Parathyroid adenoma (tissue), 2 donors: ENCODE measurements around the gene CDKN1A.

Source experiments
- H2AFZ ChIP-seq: fragments of 300-600 bp; sonication (generic); one replicate; pipeline ENCODE4 v1.7.0; 2017; ENCODE audit warnings: antibody characterized with exemption, mild to moderate bottlenecking
- H3K27ac ChIP-seq: fragments of 300-600 bp; sonication (generic); one replicate; pipeline ENCODE4 v1.7.0; 2017
- H3K27me3 ChIP-seq: fragments of 300-600 bp; sonication (generic); one replicate; pipeline ENCODE4 v1.7.0; 2017; ENCODE audit warnings: low read length; ENCODE audit not compliant: control insufficient read depth, insufficient read depth
- H3K36me3 ChIP-seq: fragments of 300-600 bp; sonication (generic); one replicate; pipeline ENCODE4 v1.7.0; 2017; ENCODE audit warnings: low read length; ENCODE audit not compliant: control insufficient read depth, insufficient read depth
- H3K4me1 ChIP-seq: fragments of 300-600 bp; sonication (generic); one replicate; pipeline ENCODE4 v1.7.0; 2017; ENCODE audit warnings: control low read depth
- H3K4me2 ChIP-seq: fragments of 300-600 bp; sonication (generic); one replicate; pipeline ENCODE4 v1.7.0; 2017; ENCODE audit warnings: low read length
- H3K4me3 ChIP-seq: fragments of 300-600 bp; sonication (generic); one replicate; pipeline ENCODE4 v1.7.0; 2017; ENCODE audit warnings: low read depth, low read length
- H3K79me2 ChIP-seq: fragments of 300-600 bp; sonication (generic); one replicate; pipeline ENCODE4 v1.7.0; 2017; ENCODE audit warnings: control low read depth
- H3K9ac ChIP-seq: fragments of 300-600 bp; sonication (generic); one replicate; pipeline ENCODE4 v1.7.0; 2017; ENCODE audit warnings: mild to moderate bottlenecking
- H3K9me3 ChIP-seq: fragments of 300-600 bp; sonication (generic); one replicate; pipeline ENCODE4 v1.7.0; 2017; ENCODE audit warnings: low read length; ENCODE audit not compliant: control insufficient read depth
- TF ChIP-seq, protein P1 (sequence below): fragments of 300-600 bp; sonication (generic); IDR thresholded peaks from one replicate; pipeline ENCODE4 v1.7.0; 2017; ENCODE audit warnings: antibody characterized with exemption, mild to moderate bottlenecking
- donor health status: primary hyperparathyroidism.

Gene CDKN1A

DNA sequence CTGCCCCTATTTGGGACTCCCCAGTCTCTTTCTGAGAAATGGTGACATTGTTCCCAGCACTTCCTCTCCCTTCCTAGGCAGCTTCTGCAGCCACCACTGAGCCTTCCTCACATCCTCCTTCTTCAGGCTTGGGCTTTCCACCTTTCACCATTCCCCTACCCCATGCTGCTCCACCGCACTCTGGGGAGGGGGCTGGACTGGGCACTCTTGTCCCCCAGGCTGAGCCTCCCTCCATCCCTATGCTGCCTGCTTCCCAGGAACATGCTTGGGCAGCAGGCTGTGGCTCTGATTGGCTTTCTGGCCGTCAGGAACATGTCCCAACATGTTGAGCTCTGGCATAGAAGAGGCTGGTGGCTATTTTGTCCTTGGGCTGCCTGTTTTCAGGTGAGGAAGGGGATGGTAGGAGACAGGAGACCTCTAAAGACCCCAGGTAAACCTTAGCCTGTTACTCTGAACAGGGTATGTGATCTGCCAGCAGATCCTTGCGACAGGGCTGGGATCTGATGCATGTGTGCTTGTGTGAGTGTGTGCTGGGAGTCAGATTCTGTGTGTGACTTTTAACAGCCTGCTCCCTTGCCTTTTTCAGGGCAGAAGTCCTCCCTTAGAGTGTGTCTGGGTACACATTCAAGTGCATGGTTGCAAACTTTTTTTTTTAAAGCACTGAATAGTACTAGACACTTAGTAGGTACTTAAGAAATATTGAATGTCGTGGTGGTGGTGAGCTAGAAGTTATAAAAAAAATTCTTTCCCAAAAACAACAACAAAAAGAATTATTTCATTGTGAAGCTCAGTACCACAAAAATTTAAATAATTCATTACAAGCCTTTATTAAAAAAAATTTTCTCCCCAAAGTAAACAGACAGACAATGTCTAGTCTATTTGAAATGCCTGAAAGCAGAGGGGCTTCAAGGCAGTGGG is 2.1 kb upstream of the CDKN1A start:
- Histone ChIP-seq H3K27me3 (no peaks in the 10 kb centered on the region), H3K36me3 (no peaks in the 10 kb centered on the region), H3K27ac (peak overlapping the region; percentile 55), H3K9ac (no peak overlapping the region), H2AFZ (peak overlapping the region; percentile 79), H3K4me2 (no peak overlapping the region), H3K9me3 (no peaks in the 10 kb centered on the region), H3K4me3 (no peak overlapping the region), H3K79me2 (no peaks in the 10 kb centered on the region), H3K4me1 (peaks cover 23% of the 10 kb centered on the region)
- TF ChIP-seq, protein P1, sequence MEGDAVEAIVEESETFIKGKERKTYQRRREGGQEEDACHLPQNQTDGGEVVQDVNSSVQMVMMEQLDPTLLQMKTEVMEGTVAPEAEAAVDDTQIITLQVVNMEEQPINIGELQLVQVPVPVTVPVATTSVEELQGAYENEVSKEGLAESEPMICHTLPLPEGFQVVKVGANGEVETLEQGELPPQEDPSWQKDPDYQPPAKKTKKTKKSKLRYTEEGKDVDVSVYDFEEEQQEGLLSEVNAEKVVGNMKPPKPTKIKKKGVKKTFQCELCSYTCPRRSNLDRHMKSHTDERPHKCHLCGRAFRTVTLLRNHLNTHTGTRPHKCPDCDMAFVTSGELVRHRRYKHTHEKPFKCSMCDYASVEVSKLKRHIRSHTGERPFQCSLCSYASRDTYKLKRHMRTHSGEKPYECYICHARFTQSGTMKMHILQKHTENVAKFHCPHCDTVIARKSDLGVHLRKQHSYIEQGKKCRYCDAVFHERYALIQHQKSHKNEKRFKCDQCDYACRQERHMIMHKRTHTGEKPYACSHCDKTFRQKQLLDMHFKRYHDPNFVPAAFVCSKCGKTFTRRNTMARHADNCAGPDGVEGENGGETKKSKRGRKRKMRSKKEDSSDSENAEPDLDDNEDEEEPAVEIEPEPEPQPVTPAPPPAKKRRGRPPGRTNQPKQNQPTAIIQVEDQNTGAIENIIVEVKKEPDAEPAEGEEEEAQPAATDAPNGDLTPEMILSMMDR: no peak

DNA sequence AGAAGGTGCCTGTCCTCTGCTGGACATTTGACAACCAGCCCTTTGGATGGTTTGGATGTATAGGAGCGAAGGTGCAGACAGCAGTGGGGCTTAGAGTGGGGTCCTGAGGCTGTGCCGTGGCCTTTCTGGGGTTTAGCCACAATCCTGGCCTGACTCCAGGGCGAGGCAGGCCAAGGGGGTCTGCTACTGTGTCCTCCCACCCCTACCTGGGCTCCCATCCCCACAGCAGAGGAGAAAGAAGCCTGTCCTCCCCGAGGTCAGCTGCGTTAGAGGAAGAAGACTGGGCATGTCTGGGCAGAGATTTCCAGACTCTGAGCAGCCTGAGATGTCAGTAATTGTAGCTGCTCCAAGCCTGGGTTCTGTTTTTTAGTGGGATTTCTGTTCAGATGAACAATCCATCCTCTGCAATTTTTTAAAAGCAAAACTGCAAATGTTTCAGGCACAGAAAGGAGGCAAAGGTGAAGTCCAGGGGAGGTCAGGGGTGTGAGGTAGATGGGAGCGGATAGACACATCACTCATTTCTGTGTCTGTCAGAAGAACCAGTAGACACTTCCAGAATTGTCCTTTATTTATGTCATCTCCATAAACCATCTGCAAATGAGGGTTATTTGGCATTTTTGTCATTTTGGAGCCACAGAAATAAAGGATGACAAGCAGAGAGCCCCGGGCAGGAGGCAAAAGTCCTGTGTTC is 1.3 kb upstream of the CDKN1A start:
- H3K9me3 ChIP-seq: no peaks in the 10 kb centered on the region
- H3K36me3 ChIP-seq: no peaks in the 10 kb centered on the region
- no peaks in the 10 kb centered on the region for H3K79me2 ChIP-seq
- H3K4me2 ChIP-seq: peak overlapping the region; percentile 4
- peak overlapping the region; percentile 79 for H2AFZ ChIP-seq
- peak overlapping the region; percentile 55 for H3K27ac ChIP-seq
- no peak overlapping the region for H3K9ac ChIP-seq
- H3K4me3 ChIP-seq: no peak overlapping the region
- peaks cover 26% of the 10 kb centered on the region for H3K4me1 ChIP-seq
- H3K27me3 ChIP-seq: no peaks in the 10 kb centered on the region
- TF ChIP-seq, protein P1: no peak

DNA sequence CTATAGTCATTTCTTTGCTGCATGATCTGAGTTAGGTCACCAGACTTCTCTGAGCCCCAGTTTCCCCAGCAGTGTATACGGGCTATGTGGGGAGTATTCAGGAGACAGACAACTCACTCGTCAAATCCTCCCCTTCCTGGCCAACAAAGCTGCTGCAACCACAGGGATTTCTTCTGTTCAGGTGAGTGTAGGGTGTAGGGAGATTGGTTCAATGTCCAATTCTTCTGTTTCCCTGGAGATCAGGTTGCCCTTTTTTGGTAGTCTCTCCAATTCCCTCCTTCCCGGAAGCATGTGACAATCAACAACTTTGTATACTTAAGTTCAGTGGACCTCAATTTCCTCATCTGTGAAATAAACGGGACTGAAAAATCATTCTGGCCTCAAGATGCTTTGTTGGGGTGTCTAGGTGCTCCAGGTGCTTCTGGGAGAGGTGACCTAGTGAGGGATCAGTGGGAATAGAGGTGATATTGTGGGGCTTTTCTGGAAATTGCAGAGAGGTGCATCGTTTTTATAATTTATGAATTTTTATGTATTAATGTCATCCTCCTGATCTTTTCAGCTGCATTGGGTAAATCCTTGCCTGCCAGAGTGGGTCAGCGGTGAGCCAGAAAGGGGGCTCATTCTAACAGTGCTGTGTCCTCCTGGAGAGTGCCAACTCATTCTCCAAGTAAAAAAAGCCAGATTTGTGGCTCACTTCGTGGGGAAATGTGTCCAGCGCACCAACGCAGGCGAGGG is 594 bp upstream of the CDKN1A start:
- Histone ChIP-seq H3K27ac (peak overlapping the region; percentile 55), H3K9me3 (no peaks in the 10 kb centered on the region), H3K4me3 (peak overlapping the region; percentile 76), H3K79me2 (no peaks in the 10 kb centered on the region), H3K27me3 (no peaks in the 10 kb centered on the region), H3K4me2 (peak overlapping the region; percentile 81), H2AFZ (peak overlapping the region; percentile 79), H3K36me3 (no peaks in the 10 kb centered on the region), H3K4me1 (peaks cover 33% of the 10 kb centered on the region), H3K9ac (no peak overlapping the region)
- TF ChIP-seq, protein P1: no peak

DNA sequence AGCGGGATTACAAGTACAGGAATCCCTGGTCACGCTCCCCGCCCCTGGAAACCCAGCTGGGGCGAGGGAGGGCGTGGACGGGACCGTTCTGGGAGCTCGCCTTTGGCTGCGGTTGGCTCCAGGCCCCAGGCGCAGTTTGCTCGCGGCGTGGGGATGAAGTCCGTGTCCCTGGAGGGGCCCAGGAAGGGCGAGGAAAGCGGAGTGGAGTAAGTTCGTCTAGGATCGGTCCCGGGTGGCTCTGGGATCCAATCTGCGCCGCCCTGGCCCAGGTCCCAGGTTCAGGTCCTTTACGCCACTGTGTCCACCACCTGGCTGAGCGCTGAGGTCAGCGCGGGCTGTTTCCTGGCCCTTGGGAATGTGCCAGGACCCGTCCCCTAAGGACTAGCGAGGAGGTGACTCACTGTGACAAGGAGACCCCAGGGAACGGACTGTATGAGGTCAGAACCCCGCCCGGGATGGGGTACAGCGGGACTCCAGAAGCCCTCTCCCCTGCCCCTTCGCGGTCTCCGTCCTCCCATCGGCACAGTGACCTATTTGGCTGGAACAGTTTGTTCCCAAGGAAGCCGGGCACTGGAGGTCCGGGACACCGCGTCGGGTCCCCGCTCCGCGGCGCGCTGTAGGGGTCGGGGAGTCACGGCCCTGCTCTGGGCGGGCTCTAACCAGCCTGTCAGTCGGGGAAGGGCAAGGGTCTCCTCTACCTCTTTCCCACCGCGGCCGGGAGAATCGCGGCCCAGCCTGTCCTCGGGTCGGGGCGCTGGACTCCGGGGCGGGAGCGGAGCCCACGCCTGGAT is 724 bp downstream of the CDKN1A start:
- peak overlapping the region; percentile 81 for H3K4me2 ChIP-seq
- H3K4me3 ChIP-seq: peak overlapping the region; percentile 76
- H2AFZ ChIP-seq: peak overlapping the region; percentile 79
- peak overlapping the region; percentile 31 for H3K9ac ChIP-seq
- H3K27ac ChIP-seq: peak overlapping the region; percentile 86
- no peaks in the 10 kb centered on the region for H3K27me3 ChIP-seq
- peaks cover 42% of the 10 kb centered on the region for H3K4me1 ChIP-seq
- no peaks in the 10 kb centered on the region for H3K36me3 ChIP-seq
- TF ChIP-seq, protein P1: no peak
- no peaks in the 10 kb centered on the region for H3K79me2 ChIP-seq
- no peaks in the 10 kb centered on the region for H3K9me3 ChIP-seq
